Keratinocyte (primary cell): Measurements from ENCODE around the gene SRP14.

Source experiments
- EZH2 ChIP-seq: IDR thresholded peaks from one replicate; pipeline ENCODE4 v1.6.1; 2012; ENCODE audit warnings: inconsistent platforms, mild to moderate bottlenecking, low read length, moderate library complexity
- TF ChIP-seq, protein P1 (sequence below), 3 experiments: IDR thresholded peaks in 1 of 3; conservative IDR thresholded peaks in 1 of 3; optimal IDR thresholded peaks in 1 of 3; 2 replicates in 2 of 3; 3 replicates in 1 of 3; pipeline versions ENCODE3 to v1.5.1; 2011; ENCODE audit warnings: low read length in 3 of 3, mild to moderate bottlenecking in 3 of 3, moderate library complexity in 2 of 3, control low read depth in 1 of 3, inconsistent platforms in 1 of 3; ENCODE audit not compliant: insufficient read depth in 2 of 3; ENCODE audit errors: extremely low read depth in 1 of 3

DNA sequence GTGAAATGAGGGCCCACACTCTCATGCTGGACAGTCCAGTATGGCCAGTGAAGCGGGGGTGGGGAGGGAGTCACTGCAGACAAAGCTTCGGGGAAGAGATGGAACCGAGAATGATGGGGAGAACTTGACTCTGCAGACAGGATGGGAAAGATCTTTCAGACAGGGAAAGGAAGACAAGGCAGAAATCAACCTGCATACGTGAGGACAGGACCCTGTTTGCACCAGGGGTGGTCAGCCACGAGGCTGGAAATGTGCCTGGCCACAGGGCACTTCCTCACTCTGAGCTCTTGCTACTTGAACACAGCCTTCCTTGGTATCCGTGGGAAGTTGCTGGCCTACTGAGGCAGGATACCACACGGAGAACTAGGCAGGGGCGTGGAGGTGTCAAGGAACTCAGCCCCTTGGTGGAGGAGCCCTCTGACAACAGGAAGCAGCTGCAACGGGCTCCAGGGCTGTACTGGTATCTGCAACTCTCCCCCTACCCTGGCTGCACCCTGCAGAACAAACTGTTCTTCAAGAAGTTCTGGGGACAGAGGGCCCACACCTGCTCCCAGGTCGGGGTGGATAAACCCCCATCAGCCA, 9.3 kb upstream of the SRP14 start:
- TF ChIP-seq, protein P1, sequence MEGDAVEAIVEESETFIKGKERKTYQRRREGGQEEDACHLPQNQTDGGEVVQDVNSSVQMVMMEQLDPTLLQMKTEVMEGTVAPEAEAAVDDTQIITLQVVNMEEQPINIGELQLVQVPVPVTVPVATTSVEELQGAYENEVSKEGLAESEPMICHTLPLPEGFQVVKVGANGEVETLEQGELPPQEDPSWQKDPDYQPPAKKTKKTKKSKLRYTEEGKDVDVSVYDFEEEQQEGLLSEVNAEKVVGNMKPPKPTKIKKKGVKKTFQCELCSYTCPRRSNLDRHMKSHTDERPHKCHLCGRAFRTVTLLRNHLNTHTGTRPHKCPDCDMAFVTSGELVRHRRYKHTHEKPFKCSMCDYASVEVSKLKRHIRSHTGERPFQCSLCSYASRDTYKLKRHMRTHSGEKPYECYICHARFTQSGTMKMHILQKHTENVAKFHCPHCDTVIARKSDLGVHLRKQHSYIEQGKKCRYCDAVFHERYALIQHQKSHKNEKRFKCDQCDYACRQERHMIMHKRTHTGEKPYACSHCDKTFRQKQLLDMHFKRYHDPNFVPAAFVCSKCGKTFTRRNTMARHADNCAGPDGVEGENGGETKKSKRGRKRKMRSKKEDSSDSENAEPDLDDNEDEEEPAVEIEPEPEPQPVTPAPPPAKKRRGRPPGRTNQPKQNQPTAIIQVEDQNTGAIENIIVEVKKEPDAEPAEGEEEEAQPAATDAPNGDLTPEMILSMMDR (optimal IDR thresholded peaks at IDR 0.05 in 1 of 3, IDR thresholded peaks at IDR 0.05 in 1 of 3, conservative IDR thresholded peaks at IDR 0.05 in 1 of 3; ENCODE audit: extremely low read depth in 1 of 3, insufficient read depth in 2 of 3, low read length in 3 of 3) = no peak
- TF ChIP-seq EZH2 = no peak
